Activated CD4-positive, alpha-beta T cell treated with anti-CD3 and anti-CD28 coated beads for 36 hours (primary cell): Measurements from ENCODE around the gene SEMA3E. TPM values are rescaled to one million over a fixed set of nuclear protein-coding genes. Genes with fewer than 3 reads are reported as not detected.

Experiments used
- ATAC-seq: fragments of 200-7000 bp; cut with Tn5 transposase; one replicate; pipeline ENCODE4 v1.10.0; 2021; ENCODE audit warnings: mild to moderate bottlenecking, moderate library complexity
- CTCF ChIA-PET: fragments of 350-600 bp; sonication (Branson Sonifier 250); formaldehyde crosslinking; loops from one replicate; lab custom pipeline; 2021; ENCODE audit warnings: antibody characterized with exemption; lab: Charles Lee
- POLR2A ChIA-PET: fragments of 350-600 bp; sonication (Branson Sonifier 250); formaldehyde crosslinking; loops from one replicate; lab custom pipeline; 2021; ENCODE audit warnings: antibody characterized with exemption, inconsistent platforms; lab: Charles Lee
- DNase-seq: peaks from one replicate; pipeline ENCODE4 v3.0.0-alpha.2; 2020
- H3K27ac Mint-ChIP-seq: one replicate; pipeline ENCODE4 v1.8.0; 2021; ENCODE audit warnings: mixed read lengths
- H3K27me3 Mint-ChIP-seq: one replicate; pipeline ENCODE4 v1.8.0; 2021; ENCODE audit warnings: mixed read lengths
- H3K36me3 Mint-ChIP-seq: one replicate; pipeline ENCODE4 v1.8.0; 2021; ENCODE audit warnings: low read depth, mixed read lengths
- H3K4me1 Mint-ChIP-seq: one replicate; pipeline ENCODE4 v1.8.0; 2021; ENCODE audit warnings: mixed read lengths
- H3K4me3 Mint-ChIP-seq: one replicate; pipeline ENCODE4 v1.8.0; 2021; ENCODE audit warnings: mild to moderate bottlenecking, moderate library complexity, mixed read lengths
- H3K9me3 Mint-ChIP-seq: one replicate; pipeline ENCODE4 v1.8.0; 2021; ENCODE audit warnings: low read depth, mixed read lengths
- intact Hi-C, 2 experiments: fragments of 100-400 bp; cut with DNase I in 1 of 2; cut with micrococcal nuclease in 1 of 2; formaldehyde crosslinking; loops; one replicate each; pipeline versions ENCODE4 v1.14.2 to v1.15.1; 2022 to 2024; cut with DNase I, micrococcal nuclease
- total RNA-seq, 2 experiments: library from RNA; stranded (reverse); gene quantifications; one replicate each; pipeline ENCODE4 v1.2.3, GENCODE V29; 2021

The SEMA3E gene
- total RNA-seq, 2 experiments from 2014 or later, result not detected

DNA sequence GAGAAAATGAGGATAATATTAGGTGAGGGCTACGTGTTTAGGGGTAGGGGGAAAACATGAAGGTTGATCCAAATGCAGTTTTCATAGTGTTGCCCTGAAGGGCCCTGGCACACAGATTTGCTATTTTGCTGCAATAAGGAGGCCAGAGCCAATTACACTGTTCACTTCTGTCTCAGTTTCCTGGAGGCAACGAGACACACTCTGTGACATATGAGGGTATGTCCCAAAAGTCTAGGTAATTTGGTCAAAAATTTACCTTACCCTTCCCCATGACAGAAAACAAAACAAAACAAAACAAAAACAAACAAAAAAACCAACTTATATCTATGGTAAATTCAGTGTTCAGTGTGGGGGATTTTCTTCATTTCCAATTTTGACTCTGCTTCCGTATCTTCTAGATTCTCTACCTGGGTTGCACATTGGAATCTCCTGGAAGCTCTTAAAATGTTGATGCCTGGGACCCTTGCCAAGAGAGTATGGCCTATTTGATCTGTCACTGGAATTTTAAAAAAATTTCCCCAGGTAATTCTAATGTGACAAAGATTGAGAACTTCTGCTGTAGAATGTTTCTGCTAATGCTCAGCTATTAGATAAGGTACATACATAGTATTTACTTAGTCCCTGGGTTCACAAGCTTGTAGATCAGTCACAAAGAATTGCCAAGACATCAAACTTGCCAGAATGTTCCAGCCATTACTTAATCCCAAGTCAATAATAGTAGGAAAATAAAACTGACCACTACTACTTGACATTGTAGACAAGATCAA, 139.5 kb downstream of the SEMA3E start:
- Mint-ChIP-seq H3K36me3 (no peaks in the 10 kb centered on the region), H3K27me3 (no peaks in the 10 kb centered on the region), H3K4me1 (no peaks in the 10 kb centered on the region), H3K27ac (no peak overlapping the region), H3K4me3 (no peak overlapping the region), H3K9me3 (peaks cover 4% of the 10 kb centered on the region)
- ChIA-PET POLR2A (no interaction called here), CTCF (no interaction called here)
- DNase-seq (no peak), ATAC-seq (no peak)
- intact Hi-C loops, result no loop called here

DNA sequence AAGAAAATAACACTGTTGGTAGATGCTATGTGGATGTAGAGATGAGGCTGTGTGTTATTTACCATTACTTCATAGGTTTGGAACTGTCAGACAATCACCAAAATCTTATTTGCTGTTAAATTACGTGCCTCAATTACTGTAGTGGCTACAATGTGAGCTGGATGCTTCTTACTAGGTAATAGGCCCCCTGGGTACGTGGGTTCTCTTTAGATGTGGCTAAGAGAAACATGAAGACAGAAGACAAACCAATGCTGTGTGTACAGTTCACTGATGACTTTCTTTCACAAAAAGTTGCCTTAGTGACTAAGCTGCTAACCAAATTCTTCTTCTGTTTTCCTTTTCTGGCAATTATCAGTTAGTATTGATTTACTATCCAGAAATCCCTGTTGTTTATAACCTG, 144.6 kb downstream of the SEMA3E start:
- no peak overlapping the region for H3K4me3 Mint-ChIP-seq
- CTCF ChIA-PET, result no interaction called here
- ATAC-seq (no peak), DNase-seq (no peak)
- intact Hi-C loops, result no loop called here
- no peak overlapping the region for H3K27ac Mint-ChIP-seq
- no peaks in the 10 kb centered on the region for H3K27me3 Mint-ChIP-seq
- peaks cover 2% of the 10 kb centered on the region for H3K9me3 Mint-ChIP-seq
- no peaks in the 10 kb centered on the region for H3K36me3 Mint-ChIP-seq
- H3K4me1 Mint-ChIP-seq, result no peaks in the 10 kb centered on the region
- POLR2A ChIA-PET, result no interaction called here

DNA sequence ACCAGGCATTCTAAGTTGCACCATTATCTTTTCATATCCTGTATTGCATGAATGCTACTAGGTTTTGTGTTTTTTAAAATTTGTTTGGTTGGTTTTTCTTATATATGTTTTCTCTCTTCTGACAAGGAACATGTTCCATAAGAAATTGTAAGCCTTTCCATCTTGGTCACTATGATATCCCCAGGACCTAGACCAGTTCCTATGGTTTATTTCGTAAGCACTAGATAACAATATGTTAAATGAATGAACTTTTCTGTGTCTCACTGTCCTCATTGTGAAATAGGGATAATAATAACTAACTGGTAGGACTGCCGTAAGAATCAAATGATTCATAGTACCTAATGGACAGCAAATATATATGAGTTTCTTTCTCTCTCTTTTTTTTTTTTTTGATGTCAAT, 146.3 kb downstream of the SEMA3E start:
- peaks cover 2% of the 10 kb centered on the region for H3K9me3 Mint-ChIP-seq
- CTCF ChIA-PET, result no interaction called here
- H3K4me3 Mint-ChIP-seq, result no peak overlapping the region
- no peak overlapping the region for H3K27ac Mint-ChIP-seq
- POLR2A ChIA-PET, result no interaction called here
- intact Hi-C loops, result no loop called here
- H3K36me3 Mint-ChIP-seq, result no peaks in the 10 kb centered on the region
- H3K27me3 Mint-ChIP-seq, result no peaks in the 10 kb centered on the region
- H3K4me1 Mint-ChIP-seq, result no peaks in the 10 kb centered on the region
- no peak for DNase-seq
- ATAC-seq, result no peak

DNA sequence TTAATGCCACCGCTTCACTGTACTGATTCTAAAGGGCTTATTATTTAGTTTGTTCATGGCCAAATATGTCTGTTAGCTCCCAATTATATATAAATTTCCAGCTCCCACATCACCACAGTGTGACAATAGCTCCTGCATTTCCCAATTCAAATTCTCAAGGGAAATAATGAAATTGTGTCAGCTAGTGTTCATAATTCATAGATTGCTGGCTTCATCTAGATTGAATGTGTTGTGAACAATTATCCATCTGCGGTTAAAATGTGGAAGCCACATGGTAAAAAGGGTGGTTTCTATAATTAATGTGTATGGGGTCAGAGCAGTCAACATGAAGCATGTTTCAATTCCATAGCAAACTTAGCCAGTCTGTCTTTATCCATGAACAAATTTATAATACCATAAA, 154.3 kb downstream of the SEMA3E start:
- Mint-ChIP-seq H3K4me1 (no peaks in the 10 kb centered on the region), H3K4me3 (no peak overlapping the region), H3K27ac (no peak overlapping the region), H3K9me3 (no peaks in the 10 kb centered on the region), H3K27me3 (no peaks in the 10 kb centered on the region), H3K36me3 (no peaks in the 10 kb centered on the region)
- ATAC-seq (no peak), DNase-seq (no peak)
- intact Hi-C loops, result no loop called here
- ChIA-PET CTCF (no interaction called here), POLR2A (no interaction called here)

DNA sequence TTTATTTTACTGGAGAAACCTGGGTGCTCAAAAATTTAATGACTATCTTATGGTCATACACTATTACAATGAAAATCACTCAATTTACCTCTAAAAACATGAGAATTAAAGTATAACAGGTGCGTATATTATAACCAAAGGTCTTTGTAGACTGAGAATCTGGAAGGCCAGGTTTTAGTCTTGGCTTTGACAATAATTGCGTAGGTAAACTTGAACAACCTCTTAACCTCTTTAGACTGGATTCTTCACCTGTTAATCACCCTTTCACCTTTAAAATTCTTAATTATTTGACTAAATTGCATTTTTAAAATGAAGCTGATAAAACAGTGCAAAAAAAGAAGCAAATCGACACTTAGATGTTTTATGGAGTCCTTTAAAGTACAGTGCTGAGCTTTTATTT, 156.1 kb downstream of the SEMA3E start:
- ATAC-seq, result no peak

DNA sequence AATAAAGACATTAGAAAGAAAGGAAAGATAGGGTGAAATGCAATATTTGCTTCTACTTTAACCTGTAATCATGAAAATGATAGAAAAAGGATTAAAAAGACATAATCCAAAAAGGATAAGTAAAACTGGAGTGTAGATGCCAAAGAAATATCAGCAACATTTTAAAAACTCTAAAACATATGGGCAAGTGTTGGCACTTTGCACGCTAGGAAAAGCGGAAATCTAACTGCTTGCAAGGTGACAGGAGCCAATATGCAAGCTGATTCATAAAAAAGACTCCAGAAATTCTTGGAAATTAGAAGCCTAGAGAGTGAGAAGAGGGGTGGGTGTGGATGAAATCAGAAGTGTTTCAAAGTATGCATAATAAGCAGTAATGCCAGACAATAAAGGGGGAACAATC, 161.1 kb downstream of the SEMA3E start:
- Mint-ChIP-seq H3K27ac (no peak overlapping the region), H3K4me1 (no peaks in the 10 kb centered on the region), H3K36me3 (no peaks in the 10 kb centered on the region), H3K4me3 (no peak overlapping the region), H3K9me3 (peaks cover 5% of the 10 kb centered on the region), H3K27me3 (no peaks in the 10 kb centered on the region)
- ChIA-PET POLR2A (no interaction called here), CTCF (no interaction called here)
- DNase-seq (no peak), ATAC-seq (no peak)
- intact Hi-C loops, result no loop called here

More for the DNA sequence above, 156.1 kb downstream of the SEMA3E start:
- Mint-ChIP-seq H3K27ac (no peak overlapping the region), H3K36me3 (no peaks in the 10 kb centered on the region), H3K9me3 (peaks cover 3% of the 10 kb centered on the region), H3K4me1 (no peaks in the 10 kb centered on the region), H3K4me3 (no peak overlapping the region), H3K27me3 (no peaks in the 10 kb centered on the region)
- intact Hi-C loops, result no loop called here
- ChIA-PET CTCF (no interaction called here), POLR2A (no interaction called here)
- DNase-seq, result no peak

DNA sequence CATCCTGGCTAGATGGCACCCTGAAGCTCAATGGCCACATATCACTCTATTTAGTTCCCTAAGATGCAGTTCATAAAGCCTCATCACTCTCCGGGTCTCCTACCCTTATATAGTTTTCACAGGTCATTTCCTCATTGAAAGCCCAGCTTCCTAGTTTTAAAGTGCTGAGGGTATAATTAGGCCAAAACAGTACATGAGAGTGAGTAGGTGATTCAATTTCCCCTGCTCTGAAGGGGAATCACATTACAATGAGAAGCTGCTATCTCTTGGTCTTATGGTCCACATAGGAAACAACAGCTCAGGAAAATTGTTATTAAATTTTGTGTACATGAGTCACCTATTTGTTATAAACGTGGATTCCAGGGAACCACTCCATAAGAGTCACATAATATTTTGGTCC, 162.0 kb downstream of the SEMA3E start:
- H3K9me3 Mint-ChIP-seq, result peaks cover 8% of the 10 kb centered on the region
- no peak for ATAC-seq
- POLR2A ChIA-PET, result no interaction called here
- no peaks in the 10 kb centered on the region for H3K36me3 Mint-ChIP-seq
- no peak overlapping the region for H3K27ac Mint-ChIP-seq
- intact Hi-C loops, result no loop called here
- DNase-seq, result no peak
- CTCF ChIA-PET, result no interaction called here
- H3K4me3 Mint-ChIP-seq, result no peak overlapping the region
- H3K4me1 Mint-ChIP-seq, result no peaks in the 10 kb centered on the region
- no peaks in the 10 kb centered on the region for H3K27me3 Mint-ChIP-seq

DNA sequence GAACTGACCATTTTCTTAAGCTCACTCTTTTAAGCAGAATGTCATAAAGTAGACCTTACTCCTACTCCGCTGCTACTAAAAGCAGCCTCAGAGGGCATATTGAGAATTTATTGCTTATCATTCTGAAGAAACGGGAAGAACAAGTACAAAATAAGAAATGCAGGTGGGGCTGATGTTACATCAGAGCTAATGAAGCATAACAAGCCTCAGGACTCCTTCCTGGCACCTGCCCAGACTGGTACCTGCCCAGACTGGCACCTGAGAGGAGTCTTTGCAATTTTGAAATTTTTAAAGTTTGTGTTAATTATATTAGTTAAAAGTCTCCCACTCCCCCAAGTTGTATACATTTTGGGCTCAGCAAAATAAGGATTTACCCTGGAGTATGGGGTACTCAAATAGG, 162.4 kb downstream of the SEMA3E start:
- H3K27me3 Mint-ChIP-seq, result no peaks in the 10 kb centered on the region
- intact Hi-C loops, result no loop called here
- H3K36me3 Mint-ChIP-seq, result no peaks in the 10 kb centered on the region
- H3K4me1 Mint-ChIP-seq, result no peaks in the 10 kb centered on the region
- DNase-seq, result no peak
- no peak overlapping the region for H3K4me3 Mint-ChIP-seq
- POLR2A ChIA-PET, result no interaction called here
- H3K27ac Mint-ChIP-seq, result no peak overlapping the region
- ATAC-seq, result no peak
- CTCF ChIA-PET, result no interaction called here
- H3K9me3 Mint-ChIP-seq, result peaks cover 8% of the 10 kb centered on the region

DNA sequence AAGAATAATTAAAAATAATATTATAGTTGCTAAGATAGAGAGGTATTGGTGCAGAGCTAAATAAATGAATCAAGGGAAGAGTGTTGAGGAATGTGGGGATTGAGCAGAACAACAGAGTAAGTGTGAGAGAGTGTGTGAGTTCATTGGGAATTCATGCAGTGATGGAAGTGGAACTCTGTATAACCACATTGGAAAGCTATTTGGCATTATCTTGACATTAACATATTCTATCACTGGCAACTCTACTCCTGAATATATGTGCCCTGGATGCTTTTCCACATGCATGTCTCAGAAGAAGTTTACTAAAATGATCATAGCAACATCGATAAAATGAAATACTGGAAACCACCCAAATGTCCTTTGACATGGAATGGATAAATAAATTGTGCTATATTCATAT, 164.1 kb downstream of the SEMA3E start:
- H3K36me3 Mint-ChIP-seq, result no peaks in the 10 kb centered on the region
- ATAC-seq, result no peak
- H3K4me1 Mint-ChIP-seq, result no peaks in the 10 kb centered on the region
- peaks cover 8% of the 10 kb centered on the region for H3K9me3 Mint-ChIP-seq
- no peak overlapping the region for H3K4me3 Mint-ChIP-seq
- ChIA-PET POLR2A (no interaction called here), CTCF (no interaction called here)
- H3K27ac Mint-ChIP-seq, result no peak overlapping the region
- H3K27me3 Mint-ChIP-seq, result no peaks in the 10 kb centered on the region
- intact Hi-C loops, result no loop called here
- DNase-seq, result no peak

DNA sequence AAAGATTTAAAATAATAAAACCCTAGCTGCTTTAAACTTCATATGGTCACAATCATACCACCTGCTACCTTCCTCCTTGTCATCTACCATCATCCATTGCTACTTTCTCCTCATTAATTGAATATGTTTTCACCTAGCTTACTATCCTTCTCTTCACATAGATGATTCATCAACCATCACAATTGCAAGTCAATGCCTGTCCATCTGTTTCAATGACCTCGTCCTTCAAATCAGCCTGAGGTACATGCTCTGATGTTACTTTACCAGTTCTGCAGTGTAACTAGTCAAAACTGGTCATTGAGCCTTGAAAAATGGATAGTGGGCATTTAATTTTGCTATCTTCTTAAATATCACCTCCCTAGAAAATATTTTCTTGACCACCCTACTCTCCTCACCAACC, 164.7 kb downstream of the SEMA3E start:
- H3K27ac Mint-ChIP-seq, result no peak overlapping the region
- no peaks in the 10 kb centered on the region for H3K27me3 Mint-ChIP-seq
- no peaks in the 10 kb centered on the region for H3K36me3 Mint-ChIP-seq
- no peaks in the 10 kb centered on the region for H3K4me1 Mint-ChIP-seq
- POLR2A ChIA-PET, result no interaction called here
- H3K4me3 Mint-ChIP-seq, result no peak overlapping the region
- ATAC-seq, result no peak
- no peak for DNase-seq
- CTCF ChIA-PET, result no interaction called here
- intact Hi-C loops, result no loop called here
- peaks cover 8% of the 10 kb centered on the region for H3K9me3 Mint-ChIP-seq

DNA sequence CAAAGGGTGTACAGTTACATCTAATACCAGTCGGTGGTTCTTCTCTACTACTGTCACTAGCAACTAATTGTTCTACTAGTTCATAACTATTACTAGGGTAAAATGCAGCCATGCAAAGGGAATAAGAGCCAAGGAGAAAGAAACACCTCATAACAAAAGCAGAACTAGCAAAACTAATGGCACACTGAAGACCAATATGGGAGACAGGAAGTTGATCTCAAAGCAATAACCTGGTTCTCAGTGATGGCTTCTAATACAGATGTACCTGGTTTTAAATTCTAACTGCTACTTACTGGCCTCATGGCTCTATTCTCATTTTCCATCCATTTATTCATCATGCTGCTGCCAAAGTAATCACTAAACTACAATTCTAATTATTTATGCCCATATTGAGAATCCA, 170.3 kb downstream of the SEMA3E start:
- ChIA-PET CTCF (no interaction called here), POLR2A (no interaction called here)
- no peak for DNase-seq
- H3K4me1 Mint-ChIP-seq, result no peaks in the 10 kb centered on the region
- H3K27me3 Mint-ChIP-seq, result no peaks in the 10 kb centered on the region
- no peak overlapping the region for H3K27ac Mint-ChIP-seq
- H3K36me3 Mint-ChIP-seq, result no peaks in the 10 kb centered on the region
- intact Hi-C loops, result no loop called here
- H3K9me3 Mint-ChIP-seq, result peaks cover 3% of the 10 kb centered on the region
- H3K4me3 Mint-ChIP-seq, result no peak overlapping the region
- ATAC-seq, result no peak

DNA sequence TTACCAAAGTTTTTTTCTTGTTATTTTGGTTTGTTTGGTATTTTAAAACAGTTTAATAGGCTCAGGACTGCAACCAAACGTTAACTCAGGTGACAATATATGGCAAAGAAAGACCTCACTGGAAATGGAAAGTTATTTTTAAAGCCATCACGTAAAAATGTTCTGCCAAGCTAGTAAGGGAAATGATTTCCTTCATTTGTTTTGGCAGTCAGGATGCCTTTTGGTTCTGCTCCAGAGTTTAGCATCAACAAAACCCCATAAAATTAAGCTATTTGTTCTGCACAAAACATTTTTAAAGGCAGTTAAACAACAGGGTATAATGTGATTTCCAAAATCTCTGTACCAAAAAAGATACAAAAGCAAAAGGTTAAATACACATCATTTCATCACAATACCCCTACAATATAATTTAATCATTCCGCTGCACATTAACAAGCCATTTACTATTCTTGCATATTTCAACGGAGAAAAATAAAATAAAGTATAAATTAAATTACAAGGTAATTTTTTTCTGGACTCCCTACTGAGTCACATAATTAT, 172.4 kb downstream of the SEMA3E start:
- H3K36me3 Mint-ChIP-seq, result no peaks in the 10 kb centered on the region
- POLR2A ChIA-PET, result no interaction called here
- ATAC-seq (no peak), DNase-seq (no peak)
- no peak overlapping the region for H3K27ac Mint-ChIP-seq
- H3K27me3 Mint-ChIP-seq, result no peaks in the 10 kb centered on the region
- no peaks in the 10 kb centered on the region for H3K9me3 Mint-ChIP-seq
- no peaks in the 10 kb centered on the region for H3K4me1 Mint-ChIP-seq
- CTCF ChIA-PET, result no interaction called here
- no peak overlapping the region for H3K4me3 Mint-ChIP-seq
- intact Hi-C loops, result no loop called here
